K562 (cell line): ENCODE measurements around the gene EML6. TPM values are rescaled to one million over a fixed set of nuclear protein-coding genes. Genes with fewer than 3 reads are reported as not detected.

Source experiments
- ATF6 ChIP-seq: sonication (generic); formaldehyde crosslinking; IDR thresholded peaks from 2 replicates; pipeline ENCODE4 v1.4.0; 2020; ENCODE audit warnings: mild to moderate bottlenecking, missing genetic modification reagents
- CBFA2T3 ChIP-seq: fragments of 450-650 bp; IDR thresholded peaks from 2 replicates; pipeline ENCODE4 v1.6.1; 2017
- IRF1 ChIP-seq: sonication (generic); formaldehyde crosslinking; IDR thresholded peaks from 2 replicates; pipeline ENCODE4 v1.8.0; 2022; ENCODE audit warnings: missing genetic modification reagents, mild to moderate bottlenecking, borderline replicate concordance
- KLF1 ChIP-seq: fragments of 450-650 bp; IDR thresholded peaks from 2 replicates; pipeline ENCODE4 v1.6.1; 2016; ENCODE audit warnings: missing genetic modification characterization, missing compliant biosample characterization
- MEF2A ChIP-seq: IDR thresholded peaks from 2 replicates; pipeline ENCODE4 v1.6.1; 2011; ENCODE audit warnings: low read depth, mild to moderate bottlenecking, low read length, moderate library complexity; ENCODE audit not compliant: control insufficient read depth
- RBM25 ChIP-seq: fragments of 200-400 bp; formaldehyde crosslinking; IDR thresholded peaks from 2 replicates; pipeline ENCODE4 v1.6.1; 2018; ENCODE audit warnings: low read length, low read depth, moderate library complexity; ENCODE audit not compliant: severe bottlenecking
- SIN3A ChIP-seq, 2 experiments: fragments of 150-350 bp in 1 of 2; IDR thresholded peaks; 2 replicates each; pipeline ENCODE4 v1.6.1; 2011 to 2016; ENCODE audit warnings: borderline replicate concordance in 2 of 2, low read depth in 2 of 2, low read length in 2 of 2, mild to moderate bottlenecking in 2 of 2, moderate library complexity in 2 of 2; ENCODE audit not compliant: control insufficient read depth in 1 of 2
- TRIM24 ChIP-seq, 2 experiments: fragments of 450-650 bp; IDR thresholded peaks; 2 replicates each; pipeline ENCODE4 v1.6.1; 2016
- ZC3H8 ChIP-seq: fragments of 450-650 bp; IDR thresholded peaks from 2 replicates; pipeline ENCODE4 v1.6.1; 2017
- ZNF263 ChIP-seq: sonication (generic); formaldehyde crosslinking; IDR thresholded peaks from 2 replicates; pipeline ENCODE4 v1.8.0; 2022; ENCODE audit warnings: mild to moderate bottlenecking, missing genetic modification reagents, borderline replicate concordance
- ZNF584 ChIP-seq: fragments of 200-800 bp; sonication (Bioruptor generic); IDR thresholded peaks from 2 replicates; pipeline ENCODE4 v1.6.1; 2016; ENCODE audit warnings: low read depth, mild to moderate bottlenecking, missing genetic modification characterization, missing compliant biosample characterization
- ZNF655 ChIP-seq: fragments of 250-450 bp; sonication (Bioruptor Pico); IDR thresholded peaks from 2 replicates; pipeline ENCODE4 v1.5.0; 2021
- ZNF740 ChIP-seq, 3 experiments: fragments of 200-800 bp in 1 of 3; sonication (Bioruptor generic) in 1 of 3; sonication (generic) in 1 of 3; formaldehyde crosslinking in 1 of 3; IDR thresholded peaks; 2 replicates each; pipeline versions ENCODE4 v1.6.1 to v1.8.0; 2016 to 2022; ENCODE audit warnings: mild to moderate bottlenecking in 2 of 3, missing compliant biosample characterization in 2 of 3, missing genetic modification characterization in 2 of 3, missing genetic modification reagents in 1 of 3
- polyA plus RNA-seq, 8 experiments: library from polyadenylated mRNA; depleted of rRNA in 4 of 8; stranded (reverse) in 5 of 8; unstranded in 3 of 8; fragments of >200 nt; fragmentation: Nextera tagmentation in 2 of 8; fragmentation: Illumina TruSeq in 1 of 8; extraction: Ambion mirVana in 2 of 8; extraction: Trizol in 1 of 8; gene quantifications; 2 replicates each; pipeline versions ENCODE4 v1.2.1 to v1.2.3, GENCODE V29; 2011 to 2014; ENCODE audit warnings: inconsistent platforms in 1 of 8, missing spikeins in 1 of 8
- total RNA-seq, 7 experiments: library from RNA; depleted of rRNA in 6 of 7; stranded (reverse); fragments of >200 nt in 6 of 7; fragmentation: Illumina TruSeq in 2 of 7; extraction: Trizol in 2 of 7; gene quantifications; 2 replicates each; pipeline versions ENCODE4 v1.2.1 to v1.2.3, GENCODE V29; 2011 to 2021; ENCODE audit warnings: low replicate concordance in 1 of 7
- TF ChIP-seq, protein P1 (sequence below): IDR thresholded peaks from 3 replicates; pipeline ENCODE4 v1.6.1; 2011; ENCODE audit warnings: borderline replicate concordance, mild to moderate bottlenecking, moderate library complexity; ENCODE audit not compliant: insufficient read length; ENCODE audit errors: extremely low read depth
- TF ChIP-seq, protein P2 (sequence below): fragments of 250-450 bp; sonication (Bioruptor Pico); IDR thresholded peaks from 2 replicates; pipeline ENCODE4 v1.8.0; 2021; ENCODE audit warnings: moderate library complexity, mild to moderate bottlenecking, inconsistent platforms

The EML6 gene
- total and polyA plus RNA-seq, 9 of the 15 experiments (the other 6 are each of a cell fraction or from before 2014, with no cell fraction given) = 0.07 to 0.56 (median 0.25) TPM

DNA sequence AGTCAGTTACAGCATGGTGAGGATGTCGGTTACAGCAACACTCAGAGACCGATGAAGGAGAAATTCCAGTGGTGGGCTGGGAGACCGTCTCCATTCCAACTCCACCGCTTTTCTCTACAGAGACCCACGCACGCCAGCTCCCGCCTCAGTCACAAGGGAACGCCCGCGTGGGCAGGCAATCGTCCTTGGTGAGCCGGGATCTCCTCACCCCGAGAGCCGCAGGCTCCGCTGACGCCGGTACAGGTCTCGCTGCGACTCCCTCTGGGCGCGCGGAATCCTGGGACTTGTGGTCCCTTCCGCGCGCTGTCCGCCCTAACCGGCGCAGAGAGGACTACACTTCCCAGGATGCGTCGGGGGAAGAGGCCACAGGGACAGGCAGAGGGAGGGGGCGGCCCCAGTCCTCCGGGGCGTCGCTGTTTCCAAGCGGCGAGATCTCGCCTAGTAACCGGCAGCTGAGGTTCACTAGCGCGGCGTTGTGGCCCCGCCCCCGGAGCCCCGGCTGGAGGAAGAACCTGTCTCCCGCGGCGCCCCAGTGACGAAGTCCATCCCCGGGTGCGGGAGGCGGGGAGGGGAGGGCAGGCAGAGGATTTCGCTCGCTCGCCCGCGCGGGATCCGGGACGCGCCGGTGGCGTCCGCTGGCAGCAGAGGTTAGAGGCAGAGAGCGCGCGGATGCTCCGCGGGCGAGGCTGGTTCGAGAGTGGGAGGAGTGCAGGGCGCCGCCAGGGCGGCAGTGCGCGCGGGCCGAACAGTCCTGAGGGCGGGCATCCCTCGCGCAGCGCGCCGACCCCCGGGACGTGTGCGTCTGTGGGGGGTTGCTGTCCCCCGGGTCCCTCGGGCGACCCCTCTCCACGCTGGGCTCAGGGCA lies at the start of gene EML6 (continued):
- TF ChIP-seq ATF6 (CRISPR knock-in tag) (no peak), CBFA2T3 (no peak), RBM25 (no peak), KLF1 (tag) (no peak), MEF2A (no peak), ZNF740 (CRISPR knock-in tag; IDR thresholded peaks at IDR 0.05) (no peak), ZNF740 (tag; IDR thresholded peaks at IDR 0.05) (no peak), ZC3H8 (no peak), IRF1 (CRISPR knock-in tag) (no peak), ZNF263 (CRISPR knock-in tag) (no peak), ZNF655 (CRISPR knock-in tag) (no peak), SIN3A (IDR thresholded peaks at IDR 0.05; ENCODE audit: borderline replicate concordance in 2 of 2, control insufficient read depth in 1 of 2, low read depth in 2 of 2, low read length in 2 of 2) (peak in 1 of 2 experiments; percentile 39; a peak in 1 of 4 replicates), ZNF584 (CRISPR knock-in tag) (no peak), TRIM24 (IDR thresholded peaks at IDR 0.05) (no peak)
- TF ChIP-seq, protein P1, sequence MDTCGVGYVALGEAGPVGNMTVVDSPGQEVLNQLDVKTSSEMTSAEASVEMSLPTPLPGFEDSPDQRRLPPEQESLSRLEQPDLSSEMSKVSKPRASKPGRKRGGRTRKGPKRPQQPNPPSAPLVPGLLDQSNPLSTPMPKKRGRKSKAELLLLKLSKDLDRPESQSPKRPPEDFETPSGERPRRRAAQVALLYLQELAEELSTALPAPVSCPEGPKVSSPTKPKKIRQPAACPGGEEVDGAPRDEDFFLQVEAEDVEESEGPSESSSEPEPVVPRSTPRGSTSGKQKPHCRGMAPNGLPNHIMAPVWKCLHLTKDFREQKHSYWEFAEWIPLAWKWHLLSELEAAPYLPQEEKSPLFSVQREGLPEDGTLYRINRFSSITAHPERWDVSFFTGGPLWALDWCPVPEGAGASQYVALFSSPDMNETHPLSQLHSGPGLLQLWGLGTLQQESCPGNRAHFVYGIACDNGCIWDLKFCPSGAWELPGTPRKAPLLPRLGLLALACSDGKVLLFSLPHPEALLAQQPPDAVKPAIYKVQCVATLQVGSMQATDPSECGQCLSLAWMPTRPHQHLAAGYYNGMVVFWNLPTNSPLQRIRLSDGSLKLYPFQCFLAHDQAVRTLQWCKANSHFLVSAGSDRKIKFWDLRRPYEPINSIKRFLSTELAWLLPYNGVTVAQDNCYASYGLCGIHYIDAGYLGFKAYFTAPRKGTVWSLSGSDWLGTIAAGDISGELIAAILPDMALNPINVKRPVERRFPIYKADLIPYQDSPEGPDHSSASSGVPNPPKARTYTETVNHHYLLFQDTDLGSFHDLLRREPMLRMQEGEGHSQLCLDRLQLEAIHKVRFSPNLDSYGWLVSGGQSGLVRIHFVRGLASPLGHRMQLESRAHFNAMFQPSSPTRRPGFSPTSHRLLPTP = no peak
- TF ChIP-seq, protein P2, sequence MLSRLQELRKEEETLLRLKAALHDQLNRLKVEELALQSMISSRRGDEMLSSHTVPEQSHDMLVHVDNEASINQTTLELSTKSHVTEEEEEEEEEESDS (CRISPR knock-in tag) = no peak
